SK-N-DZ (cell line): Measurements from ENCODE around the gene NUP54.

ENCODE experiments used
- DNase-seq: peaks from one replicate; pipeline ENCODE4 v3.0.0-alpha.2; 2015; ENCODE audit warnings: low spot score

Gene NUP54

DNA sequence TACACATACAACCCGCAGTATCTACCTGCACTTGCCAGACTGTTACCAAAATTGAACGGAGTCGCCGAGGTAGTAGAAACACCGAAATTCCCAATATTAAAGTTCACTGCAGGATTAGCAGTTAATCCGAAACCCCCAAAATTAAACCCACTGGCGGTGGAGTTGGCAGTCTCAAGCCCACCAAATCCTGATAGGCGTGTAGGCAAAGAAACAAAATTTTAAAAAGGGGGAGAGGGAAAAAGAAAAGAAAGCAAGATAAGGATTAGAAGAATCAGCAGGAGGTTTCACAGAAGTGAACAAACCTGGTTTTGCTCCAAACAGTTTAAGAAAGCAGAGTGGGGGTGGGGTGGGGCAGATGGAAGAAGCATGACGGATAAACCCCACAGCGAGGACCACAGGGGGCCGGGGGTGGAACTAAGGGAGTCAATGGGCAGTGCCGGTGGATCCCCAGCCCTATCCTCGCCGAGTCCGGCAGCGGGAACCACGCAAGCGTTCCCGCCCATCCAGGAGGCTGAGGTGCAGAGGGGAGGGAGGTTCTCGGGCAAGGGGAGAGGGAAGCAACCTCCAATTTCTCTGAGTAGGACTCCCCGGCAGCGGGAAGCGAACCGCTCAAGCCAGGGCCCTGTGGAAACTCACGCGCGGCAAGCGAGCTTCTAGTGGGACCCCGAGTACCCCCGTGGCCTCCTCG lies 599 bp downstream of the NUP54 start:
- peak; percentile 73 for DNase-seq

GRCh38 chr4:76144546-76144945 lies 3.7 kb downstream of the NUP54 start:
- no peak for DNase-seq

DNA sequence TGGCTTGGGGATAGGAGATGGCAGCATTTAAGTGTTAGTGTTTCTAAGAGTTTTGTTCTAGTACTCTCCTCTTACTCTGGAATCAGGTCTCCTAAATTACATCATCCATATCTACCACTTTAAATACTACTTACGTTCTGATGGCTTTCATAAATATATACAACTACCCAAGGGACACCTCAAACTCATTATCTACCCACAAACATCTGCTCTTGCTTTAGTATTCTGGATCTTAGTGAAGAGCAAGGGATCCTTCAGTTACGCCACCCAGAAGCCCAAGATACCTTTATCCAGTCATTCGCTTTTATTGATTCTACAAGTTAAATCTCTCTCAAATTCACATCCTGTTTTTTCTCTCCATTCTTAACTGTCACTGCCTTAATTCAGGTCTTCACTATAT lies 7.0 kb downstream of the NUP54 start:
- no peak for DNase-seq

- DNase-seq: no peak
Measured at GRCh38 chr4:76127754-76128153, 20.4 kb downstream of the NUP54 start.

- no peak for DNase-seq
Measured at GRCh38 chr4:76125816-76126215, 22.4 kb downstream of the NUP54 start.

DNA sequence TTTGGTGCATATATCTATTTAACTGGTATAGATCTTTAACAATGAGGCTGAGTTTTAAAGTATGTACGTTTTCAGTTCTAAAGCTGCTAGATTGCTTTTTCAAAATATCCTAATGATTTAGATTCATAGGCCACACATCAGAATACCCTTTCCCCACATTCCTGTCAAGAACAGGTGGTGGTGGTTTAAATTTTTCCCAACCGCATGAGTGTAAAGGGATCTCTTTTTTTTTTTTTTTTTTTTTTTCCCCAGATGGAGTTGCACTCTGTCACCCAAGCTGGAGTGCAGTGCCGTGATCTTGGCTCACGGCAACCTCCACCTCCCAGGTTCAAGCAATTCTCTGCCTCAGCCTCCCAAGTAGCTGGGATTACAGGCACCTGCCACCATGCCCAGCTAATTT lies 28.0 kb downstream of the NUP54 start:
- no peak for DNase-seq

DNA sequence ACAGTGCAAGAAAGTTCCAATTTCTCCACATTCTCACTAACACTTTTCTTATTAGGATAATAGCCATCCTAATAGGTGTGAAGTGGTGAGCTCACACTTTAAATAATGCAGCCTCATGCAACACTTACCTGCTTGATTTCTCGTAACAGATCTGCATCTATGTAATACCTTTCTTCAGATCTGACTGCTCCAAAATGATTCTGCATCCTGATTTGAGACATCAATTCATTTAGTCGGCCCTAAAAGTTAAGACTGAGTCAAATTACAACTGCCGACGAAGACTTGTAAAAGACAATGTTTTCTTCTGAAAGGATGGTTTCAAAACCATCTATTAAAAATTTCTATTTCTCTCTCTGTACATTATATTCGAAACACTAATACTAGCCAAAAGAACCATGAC lies 30.7 kb downstream of the NUP54 start:
- no peak for DNase-seq

DNA sequence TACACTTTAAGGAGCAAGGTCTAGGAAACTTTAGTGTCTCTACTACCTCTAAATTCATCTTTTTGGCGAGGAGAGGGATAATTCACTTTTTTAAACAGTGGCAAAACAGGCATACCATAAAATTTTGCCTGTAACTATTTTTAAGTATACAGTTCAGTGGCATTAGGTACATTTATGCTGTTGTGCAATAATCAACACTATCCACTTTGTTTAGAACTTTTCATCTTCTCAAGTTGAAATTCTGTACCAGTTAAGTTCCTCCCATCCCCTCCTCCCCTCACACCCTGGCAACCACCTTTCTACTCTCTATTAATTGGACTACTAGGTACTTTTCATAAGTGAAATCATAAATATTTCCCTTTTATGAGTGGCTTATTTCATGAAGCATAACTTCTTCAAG lies 31.4 kb downstream of the NUP54 start:
- no peak for DNase-seq

GRCh38 chr4:76108467-76109181 lies 39.6 kb downstream of the NUP54 start:
- DNase-seq: peak; percentile 1

DNA sequence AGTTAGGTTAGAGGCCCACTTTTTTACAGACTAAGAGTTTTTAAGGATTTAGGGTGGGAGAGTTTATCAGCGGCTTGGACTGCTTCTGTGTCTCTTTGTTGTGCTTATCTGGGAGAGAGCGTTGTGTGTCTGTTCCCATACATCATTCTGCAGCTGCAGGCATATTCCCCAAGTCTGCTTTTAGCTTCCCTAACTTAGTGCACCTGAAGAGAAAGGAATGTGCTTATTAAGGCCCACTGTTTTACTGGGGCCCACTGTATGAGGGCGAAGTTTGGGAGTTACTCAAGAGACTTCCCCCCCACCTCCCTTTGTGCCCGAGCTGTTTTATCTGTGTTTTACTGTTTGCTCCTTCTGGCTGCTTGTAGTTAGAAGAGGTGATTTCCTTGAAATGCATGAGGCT lies 41.8 kb downstream of the NUP54 start:
- no peak for DNase-seq

- no peak for DNase-seq
Measured at GRCh38 chr4:76105652-76106051, 42.5 kb downstream of the NUP54 start.

- no peak for DNase-seq
Measured at GRCh38 chr4:76096076-76096475, 52.1 kb downstream of the NUP54 start.

- DNase-seq: no peak
Measured at GRCh38 chr4:76095568-76095967, 52.6 kb downstream of the NUP54 start.

DNA sequence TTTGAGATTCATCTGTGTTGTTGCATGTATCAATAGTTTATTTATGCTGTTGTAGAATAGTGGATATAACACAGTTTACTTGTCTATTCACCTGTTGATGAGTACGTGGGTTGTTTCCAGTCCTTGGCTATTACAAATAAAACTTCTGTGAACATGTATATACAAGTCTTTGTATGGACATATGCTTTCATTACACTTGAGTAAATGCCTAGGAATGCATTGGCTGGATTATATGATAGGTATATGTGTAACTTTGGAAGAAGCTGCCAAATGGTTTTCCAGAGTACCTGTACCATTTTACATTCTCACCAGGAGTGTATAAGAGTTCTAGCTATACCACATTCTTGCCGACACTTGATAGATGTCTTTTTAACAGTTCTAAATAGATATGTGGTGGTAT lies 57.1 kb downstream of the NUP54 start:
- DNase-seq: no peak

DNA sequence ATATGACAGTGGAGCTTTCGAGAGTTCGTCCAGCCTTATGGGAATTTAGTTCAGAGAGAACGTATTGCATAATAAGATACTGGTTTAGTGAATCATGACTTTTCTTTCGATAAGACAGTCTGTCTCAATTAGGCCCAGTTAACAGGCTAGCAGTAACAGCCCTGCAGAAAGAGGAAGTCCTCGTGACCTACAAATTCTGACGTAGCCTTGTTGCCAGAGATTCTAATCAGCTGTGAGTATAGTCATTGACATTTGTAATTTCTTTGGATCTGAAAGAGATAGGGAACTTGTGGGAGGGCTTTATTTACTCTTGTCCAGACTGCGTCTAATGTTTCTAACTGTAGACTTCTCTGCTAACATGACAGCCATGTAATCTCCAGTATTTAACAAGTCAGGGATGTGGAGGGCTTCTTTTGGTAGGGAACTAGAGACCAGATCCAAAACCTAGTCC lies 57.9 kb downstream of the NUP54 start:
- DNase-seq: peak; percentile 25

GRCh38 chr4:76088719-76089118 lies 59.5 kb downstream of the NUP54 start:
- no peak for DNase-seq

GRCh38 chr4:76087007-76087769 lies 61.0 kb downstream of the NUP54 start:
- peak; percentile 61 for DNase-seq

GRCh38 chr4:76084542-76084941 lies 63.7 kb downstream of the NUP54 start:
- no peak for DNase-seq

DNA sequence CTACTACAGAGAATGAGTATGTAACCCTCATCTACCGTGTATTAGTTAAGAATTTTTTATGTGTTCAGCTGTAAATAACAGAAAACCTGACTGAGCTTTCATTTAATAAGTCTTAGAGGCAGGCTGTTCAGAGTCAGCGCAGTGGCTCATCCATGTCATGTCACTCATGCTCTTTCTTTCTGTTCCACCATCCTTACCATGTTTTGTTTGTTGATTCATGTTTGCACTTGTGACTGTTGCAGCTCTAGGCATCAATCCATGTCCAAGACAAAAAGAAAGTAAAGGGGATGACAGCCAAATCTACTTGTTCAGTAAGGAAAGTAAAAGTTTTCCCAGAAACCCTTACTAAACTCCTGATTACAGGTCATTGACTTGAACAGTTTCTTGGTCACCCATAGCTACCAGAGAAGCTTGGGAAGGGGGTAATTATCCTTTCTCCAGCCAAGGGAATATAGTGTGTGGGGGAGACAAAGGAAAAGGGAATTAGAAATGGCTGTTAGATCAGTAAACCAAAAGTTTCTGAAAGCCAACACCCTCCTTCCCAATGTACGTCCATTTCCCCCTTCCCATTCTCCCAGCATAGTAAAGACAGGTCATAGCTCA lies 64.7 kb downstream of the NUP54 start:
- DNase-seq: no peak

GRCh38 chr4:76078033-76078613 lies 70.1 kb downstream of the NUP54 start:
- DNase-seq: no peak

- DNase-seq: no peak
Measured at GRCh38 chr4:76074993-76075600, 73.1 kb downstream of the NUP54 start.
